Endothelial cell of umbilical vein (primary cell): Measurements from ENCODE around the gene STK32C.
"Not testable (repeated sequence)": the region's sequence is repeated elsewhere in the genome, so short reads cannot be mapped to it uniquely, and the experiment has no call there.

Experiments
- CTCF ChIP-seq, 2 donors: IDR thresholded peaks; 1 replicate in 1 of 2; 2 replicates in 1 of 2; pipeline ENCODE4 v1.5.1; 2011; ENCODE audit warnings: low read length in 2 of 2, mild to moderate bottlenecking in 2 of 2, moderate library complexity in 2 of 2, control low read depth in 1 of 2, inconsistent platforms in 1 of 2, low read depth in 1 of 2; ENCODE audit not compliant: insufficient read depth in 1 of 2; ENCODE audit errors: extremely low read depth in 1 of 2
- EZH2 ChIP-seq: IDR thresholded peaks from 2 replicates; pipeline ENCODE4 v1.6.1; 2012; ENCODE audit warnings: borderline replicate concordance, low read depth, mild to moderate bottlenecking, moderate library complexity, low read length, inconsistent platforms; ENCODE audit not compliant: severe bottlenecking
- GATA2 ChIP-seq: IDR thresholded peaks from 2 replicates; pipeline ENCODE4 v1.7.0; 2011; ENCODE audit warnings: low read depth, mild to moderate bottlenecking, moderate library complexity, mixed read lengths, low read length; ENCODE audit not compliant: insufficient read length, insufficient read depth
- JUN ChIP-seq: IDR thresholded peaks from 2 replicates; pipeline ENCODE4 v1.6.1; 2011; ENCODE audit warnings: borderline replicate concordance, low read depth; ENCODE audit not compliant: insufficient read length, insufficient read depth
- MAX ChIP-seq: IDR thresholded peaks from 2 replicates; pipeline ENCODE4 v1.6.1; 2011; ENCODE audit not compliant: insufficient read depth, insufficient read length
- MYC ChIP-seq: IDR thresholded peaks from one replicate; pipeline ENCODE4 v1.6.1; 2011; ENCODE audit warnings: mild to moderate bottlenecking, low read depth, low read length
- POLR2A ChIP-seq: IDR thresholded peaks from 2 replicates; pipeline ENCODE4 v1.6.1; 2012; ENCODE audit warnings: low read depth, mild to moderate bottlenecking, control low read depth, low read length
- POLR2AphosphoS5 ChIP-seq: IDR thresholded peaks from 2 replicates; pipeline ENCODE4 v1.6.1; 2012; ENCODE audit warnings: low read depth, mild to moderate bottlenecking, control low read depth, low read length, moderate library complexity; ENCODE audit not compliant: insufficient read depth

GRCh38 chr10:132160231-132160630 is 147.5 kb downstream of the STK32C start:
- TF ChIP-seq CTCF (IDR thresholded peaks at IDR 0.05; ENCODE audit: extremely low read depth in 1 of 2, insufficient read depth in 1 of 2, low read depth in 1 of 2, low read length in 2 of 2); POLR2A; JUN; EZH2; POLR2AphosphoS5; MAX; MYC; GATA2: not testable (repeated sequence)
